Measurements from ENCODE around the gene ZNF101.
"Not testable (repeated sequence)": the region's sequence is repeated elsewhere in the genome, so short reads cannot be mapped to it uniquely, and the experiment has no call there.

Gene ZNF101

DNA sequence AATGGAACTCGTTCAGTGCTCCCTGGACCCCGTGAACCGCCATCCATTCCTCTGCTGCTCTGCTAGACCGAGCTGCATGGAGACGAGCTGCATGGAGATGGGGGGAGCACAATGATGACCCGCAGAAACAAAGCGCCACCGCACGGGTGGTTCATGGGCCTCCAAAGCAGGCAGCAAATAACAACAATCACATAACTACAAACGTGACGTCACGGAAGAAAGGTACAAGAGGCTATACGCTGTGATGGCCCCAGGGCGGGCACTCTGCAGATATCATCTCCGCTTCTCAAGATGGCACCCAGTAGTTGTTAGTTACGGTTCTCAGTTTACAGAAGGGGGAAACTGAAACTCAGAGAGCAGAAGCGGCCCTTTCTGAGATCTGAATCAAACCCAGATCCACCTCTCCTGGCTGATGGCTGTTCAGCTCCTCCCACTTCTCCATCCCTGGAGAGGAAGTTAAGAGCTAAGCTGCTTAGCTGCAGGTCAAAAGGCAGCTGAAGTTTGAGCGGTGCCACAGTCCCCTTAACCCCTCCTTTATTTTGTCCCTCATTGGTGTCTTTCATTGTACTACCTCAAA is 6.9 kb upstream of the ZNF101 start:
- peak; percentile 70 for DNase-seq

DNA sequence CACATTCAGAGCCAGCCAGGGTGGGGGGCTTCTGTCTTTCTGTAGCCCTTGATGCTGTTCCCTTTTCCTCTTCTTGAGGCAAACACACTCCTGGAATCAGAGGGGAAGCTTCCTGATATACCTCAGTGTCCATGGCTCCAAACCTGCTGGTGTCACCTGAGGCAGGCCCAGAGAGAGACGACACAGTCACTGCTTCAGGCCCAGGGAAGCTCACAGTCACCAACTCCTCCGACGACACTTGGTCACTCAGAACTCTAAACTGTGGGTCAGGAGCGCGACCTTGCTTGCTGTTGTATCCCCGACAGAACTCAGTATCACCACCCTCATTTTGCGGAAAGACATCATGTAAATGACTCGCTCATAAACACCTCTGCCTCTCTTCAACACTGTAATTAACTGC is 6.3 kb upstream of the ZNF101 start:
- no peak for DNase-seq

DNA sequence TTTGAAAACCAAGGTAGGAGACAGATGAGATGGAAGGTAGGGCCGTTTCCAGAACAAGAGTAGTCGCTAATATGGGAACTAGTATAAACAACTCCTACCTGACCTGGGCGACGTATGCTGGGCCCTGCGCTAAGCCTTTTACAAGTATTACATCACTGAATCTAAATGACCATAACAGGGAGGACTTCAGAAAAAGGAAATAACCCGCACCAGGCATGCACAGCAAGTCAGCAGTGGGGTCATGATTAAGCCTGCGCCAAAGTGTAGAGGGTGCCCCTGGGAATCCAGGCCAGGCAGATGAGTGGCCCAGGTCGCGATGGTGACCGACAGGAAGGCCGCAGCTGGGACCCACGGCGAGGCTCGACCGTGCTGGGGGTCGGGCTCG is 5.8 kb upstream of the ZNF101 start:
- no peak for DNase-seq

DNA sequence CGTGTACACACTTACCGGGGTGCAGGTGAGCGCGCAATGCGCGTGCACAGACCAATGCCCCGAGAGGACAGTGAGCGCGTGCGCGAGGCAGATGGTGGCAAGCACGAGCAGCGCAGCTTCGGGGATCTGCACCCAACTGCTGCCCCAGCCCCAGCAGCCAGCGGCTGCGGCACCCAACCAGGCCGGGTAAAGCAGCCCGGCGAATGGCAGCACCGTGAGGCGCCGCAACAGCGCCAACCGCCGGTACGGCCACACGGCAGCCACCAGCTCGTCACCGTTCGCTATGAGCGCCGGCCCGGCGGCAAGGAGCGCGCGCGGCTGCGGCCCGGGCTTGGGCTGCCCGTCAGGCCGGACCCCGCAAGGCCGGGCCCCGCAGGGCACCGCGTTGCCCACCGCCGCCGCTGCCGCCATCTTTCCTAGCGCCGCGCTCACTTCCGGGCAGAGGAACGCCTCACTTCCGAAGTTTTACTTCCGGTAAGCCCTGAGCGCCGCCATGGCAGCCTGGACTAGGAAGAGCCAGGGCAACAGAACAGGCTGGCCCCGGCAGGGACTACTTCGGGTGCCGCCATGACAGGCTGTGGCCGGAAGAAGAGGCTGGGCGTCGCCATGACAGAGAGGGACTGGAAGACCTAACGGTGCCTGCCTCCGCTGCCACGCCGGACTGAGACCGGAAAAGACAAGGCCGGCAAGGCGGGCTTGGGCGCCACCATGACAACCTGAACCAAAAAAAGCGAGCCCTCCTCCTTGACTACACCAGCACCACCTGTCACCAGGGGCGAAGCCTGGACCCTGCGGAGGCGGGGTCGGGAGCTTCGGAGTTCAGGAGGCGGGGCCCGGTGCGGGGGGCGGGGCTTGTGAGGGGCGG is 5.2 kb upstream of the ZNF101 start, which contains the start of gene ATP13A1:
Gene ATP13A1 (minus strand): TSS at position 421 of the 865 bp plus-strand sequence. CDS start 10 bp downstream, at position 411.
- peak; percentile 97 for DNase-seq

DNA sequence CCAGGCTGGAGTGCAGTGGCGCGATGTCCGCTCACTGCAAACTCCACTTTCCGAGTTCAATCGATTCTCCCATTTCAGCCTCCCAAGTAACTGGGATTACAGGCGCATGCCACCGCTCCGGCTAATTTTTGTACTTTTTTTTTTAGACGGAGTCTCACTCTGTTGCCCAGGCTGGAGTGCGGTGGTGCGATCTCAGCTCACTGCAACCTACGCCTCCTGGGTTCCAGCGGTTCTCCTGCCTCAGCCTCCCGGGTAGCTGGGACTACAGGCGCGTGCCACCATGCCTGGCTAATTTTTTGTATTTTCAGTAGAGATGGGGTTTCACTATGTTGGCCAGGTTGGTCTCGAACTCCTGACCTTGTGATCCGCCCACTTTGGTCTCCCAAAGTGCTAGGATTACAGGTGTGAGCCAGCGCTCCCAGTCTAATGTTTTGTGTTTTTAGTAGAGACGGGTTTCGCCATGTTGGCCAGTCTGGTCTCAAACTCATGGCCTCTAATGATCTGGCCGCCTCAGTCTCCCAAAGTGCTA is 3.2 kb upstream of the ZNF101 start:
- DNase-seq: not testable (repeated sequence)

DNA sequence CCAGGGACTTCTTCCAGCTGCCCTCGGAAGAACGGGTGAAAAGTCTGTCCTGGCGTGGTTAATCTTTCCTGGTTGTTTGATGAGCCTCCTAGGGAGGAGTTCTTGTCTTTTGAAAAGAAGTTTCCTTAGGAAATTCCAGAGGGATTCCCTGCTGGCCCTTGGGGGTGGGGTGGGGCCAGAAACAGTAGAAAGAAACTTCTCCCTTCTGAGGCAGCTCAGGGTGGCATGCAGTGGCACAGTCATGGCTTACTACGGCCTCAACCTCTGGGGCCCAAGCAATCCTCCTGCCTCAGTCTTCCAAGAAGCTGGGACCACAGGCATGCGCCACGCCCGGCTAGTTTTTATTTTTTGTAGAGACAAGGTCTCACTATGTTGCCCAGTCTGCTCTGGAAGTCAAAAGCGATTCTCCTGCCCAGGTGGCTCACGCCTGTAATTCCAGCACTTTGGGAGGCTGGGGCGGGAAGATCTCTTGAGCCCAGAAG is 1.5 kb downstream of the ZNF101 start:
- DNase-seq: no peak

DNA sequence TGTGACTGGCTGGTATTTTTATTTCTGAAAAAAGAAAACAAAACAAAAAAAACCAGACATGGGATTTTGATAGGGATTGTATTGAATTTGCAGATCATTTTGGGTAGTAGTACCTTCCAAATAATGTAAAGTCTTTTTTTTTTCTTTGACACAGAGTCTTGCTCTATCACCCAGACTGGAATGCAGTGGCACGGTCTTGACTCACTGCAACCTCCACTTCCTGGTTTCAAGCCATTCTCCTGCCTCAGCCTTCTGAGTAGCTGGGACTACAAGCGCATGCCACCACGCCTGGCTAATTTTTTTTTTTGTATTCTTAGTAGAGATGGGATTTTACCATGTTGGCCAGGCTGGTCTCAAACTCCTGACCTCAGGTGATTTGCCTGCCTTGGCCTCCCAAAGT is 4.2 kb downstream of the ZNF101 start:
- DNase-seq: no peak

DNA sequence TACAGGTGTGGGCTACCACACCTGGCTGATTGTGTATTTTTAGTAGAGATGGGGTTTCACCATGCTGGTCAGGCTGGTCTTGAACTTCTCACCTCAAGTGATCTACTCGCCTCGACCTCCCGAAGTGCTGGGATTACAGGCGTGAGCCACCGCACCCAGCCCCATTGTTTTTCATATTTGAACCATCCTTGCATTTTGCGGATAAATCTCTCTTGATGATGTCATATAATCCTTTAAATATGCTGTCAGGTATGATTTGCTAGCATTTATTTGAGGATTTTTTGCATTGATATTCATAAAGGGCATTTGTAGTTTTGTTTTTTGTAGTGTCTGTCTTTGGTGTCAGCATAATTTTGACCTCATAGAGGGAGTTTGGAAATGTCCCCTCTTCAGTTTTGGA is 5.7 kb downstream of the ZNF101 start:
- no peak for DNase-seq

DNA sequence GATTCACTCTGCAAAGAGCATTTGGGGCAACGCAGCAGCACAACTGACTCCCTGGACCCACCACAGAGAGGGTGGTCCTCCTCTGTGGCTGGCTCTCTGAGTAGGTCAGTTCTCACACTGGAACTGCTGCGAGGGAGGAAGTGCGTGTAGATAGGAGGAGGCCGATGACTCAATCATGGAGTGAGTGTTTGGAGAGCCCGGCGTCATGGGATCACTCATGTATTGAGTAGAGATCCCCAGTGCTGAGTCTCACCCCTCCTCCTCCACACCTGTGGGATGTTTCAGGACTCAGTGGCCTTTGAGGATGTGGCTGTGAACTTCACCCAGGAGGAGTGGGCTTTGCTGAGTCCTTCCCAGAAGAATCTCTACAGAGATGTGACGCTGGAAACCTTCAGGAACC is 8.9 kb downstream of the ZNF101 start:
- no peak for DNase-seq

DNA sequence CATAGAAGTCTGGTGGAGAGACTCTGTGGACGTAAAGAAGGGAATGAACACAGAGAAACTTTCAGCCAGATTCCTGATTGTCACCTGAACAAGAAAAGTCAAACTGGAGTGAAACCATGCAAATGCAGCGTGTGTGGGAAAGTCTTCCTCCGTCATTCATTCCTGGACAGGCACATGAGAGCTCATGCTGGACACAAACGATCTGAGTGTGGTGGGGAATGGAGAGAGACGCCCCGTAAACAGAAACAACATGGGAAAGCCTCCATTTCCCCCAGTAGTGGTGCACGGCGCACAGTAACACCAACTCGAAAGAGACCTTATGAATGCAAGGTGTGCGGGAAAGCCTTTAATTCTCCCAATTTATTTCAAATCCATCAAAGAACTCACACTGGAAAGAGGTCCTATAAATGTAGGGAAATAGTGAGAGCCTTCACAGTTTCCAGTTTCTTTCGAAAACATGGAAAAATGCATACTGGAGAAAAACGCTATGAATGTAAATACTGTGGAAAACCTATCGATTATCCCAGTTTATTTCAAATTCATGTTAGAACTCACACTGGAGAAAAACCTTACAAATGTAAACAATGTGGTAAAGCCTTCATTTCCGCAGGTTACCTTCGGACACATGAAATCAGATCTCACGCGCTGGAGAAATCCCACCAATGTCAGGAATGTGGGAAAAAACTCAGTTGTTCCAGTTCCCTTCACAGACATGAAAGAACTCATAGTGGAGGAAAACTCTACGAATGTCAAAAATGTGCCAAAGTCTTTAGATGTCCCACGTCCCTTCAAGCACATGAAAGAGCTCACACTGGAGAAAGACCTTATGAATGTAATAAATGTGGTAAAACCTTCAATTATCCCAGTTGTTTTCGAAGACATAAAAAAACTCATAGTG is 10.8 kb downstream of the ZNF101 start:
- no peak for DNase-seq

DNA sequence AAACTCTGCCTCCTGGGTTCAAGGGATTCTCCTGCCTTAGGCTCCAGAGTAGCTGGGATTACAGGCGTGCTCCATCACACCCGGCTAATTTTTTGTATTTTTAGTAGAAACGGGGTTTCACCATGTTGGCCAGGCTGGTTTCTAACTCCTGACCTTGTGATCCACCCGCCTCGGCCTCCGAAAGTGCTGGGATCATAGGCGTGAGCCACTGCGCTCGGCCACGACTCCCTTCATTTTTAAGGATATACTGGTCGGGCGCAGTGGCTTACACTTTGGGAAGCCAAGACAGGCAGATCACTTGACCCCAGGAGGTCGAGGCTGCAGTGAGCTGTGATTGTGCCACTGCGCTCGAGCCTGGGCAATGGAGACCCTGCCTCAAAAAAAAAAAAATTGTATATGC is 17.5 kb downstream of the ZNF101 start:
- not testable (repeated sequence) for DNase-seq

DNA sequence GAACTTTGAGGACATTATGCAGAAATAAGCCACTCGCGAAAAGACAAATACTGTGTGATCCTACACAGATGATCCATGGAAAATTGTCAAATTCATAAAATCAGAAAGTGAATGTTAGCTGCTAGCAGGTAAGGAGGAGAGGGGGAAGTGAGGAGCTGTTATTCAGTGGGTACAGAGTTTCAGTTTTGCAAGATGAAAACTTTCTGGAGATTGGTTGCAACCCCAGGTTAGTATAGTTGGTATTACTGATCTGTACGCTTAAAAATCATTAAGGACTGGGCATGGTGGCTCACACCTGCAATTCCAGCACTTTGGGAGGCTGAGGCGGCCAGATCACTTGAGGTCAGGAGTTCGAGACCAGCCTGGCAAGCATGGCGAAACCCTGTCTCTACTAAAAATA is 17.9 kb downstream of the ZNF101 start:
- DNase-seq: no peak

DNA sequence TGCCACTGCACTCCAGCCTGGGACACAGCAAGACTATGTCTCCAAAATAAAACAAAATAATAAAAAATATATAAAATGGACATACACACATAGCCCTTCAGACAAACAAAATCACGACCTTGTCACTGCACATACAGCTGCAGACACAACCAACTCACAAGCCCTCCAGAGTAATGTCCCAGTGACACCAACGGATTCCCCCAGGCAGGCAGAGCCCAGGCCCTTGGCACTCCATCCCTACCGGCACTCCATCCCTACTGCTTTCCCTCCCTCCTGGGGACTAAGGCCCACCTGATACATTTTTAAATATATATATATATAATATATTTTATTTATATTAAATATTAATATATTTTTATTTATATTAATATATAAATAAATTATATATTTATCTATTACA is 18.5 kb downstream of the ZNF101 start:
- no peak for DNase-seq

DNA sequence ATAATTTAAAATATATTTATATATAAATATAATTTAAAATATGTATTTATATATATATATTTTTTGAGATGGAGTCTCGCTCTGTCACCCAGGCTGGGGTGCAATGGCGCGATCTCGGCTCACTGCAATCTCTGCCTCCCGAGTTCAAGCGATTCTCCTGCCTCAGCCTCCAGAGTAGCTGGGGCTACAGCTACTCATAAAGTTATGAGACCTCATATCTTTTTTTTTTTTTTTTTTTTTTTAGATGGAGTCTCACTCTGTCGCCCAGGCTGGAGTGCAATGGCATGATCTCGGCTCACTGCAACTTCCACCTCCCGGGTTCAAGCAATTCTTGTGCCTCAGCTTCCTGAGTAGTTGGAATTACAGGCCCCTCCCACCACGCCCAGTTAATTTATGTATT is 20.4 kb downstream of the ZNF101 start:
- DNase-seq: not testable (repeated sequence)

DNA sequence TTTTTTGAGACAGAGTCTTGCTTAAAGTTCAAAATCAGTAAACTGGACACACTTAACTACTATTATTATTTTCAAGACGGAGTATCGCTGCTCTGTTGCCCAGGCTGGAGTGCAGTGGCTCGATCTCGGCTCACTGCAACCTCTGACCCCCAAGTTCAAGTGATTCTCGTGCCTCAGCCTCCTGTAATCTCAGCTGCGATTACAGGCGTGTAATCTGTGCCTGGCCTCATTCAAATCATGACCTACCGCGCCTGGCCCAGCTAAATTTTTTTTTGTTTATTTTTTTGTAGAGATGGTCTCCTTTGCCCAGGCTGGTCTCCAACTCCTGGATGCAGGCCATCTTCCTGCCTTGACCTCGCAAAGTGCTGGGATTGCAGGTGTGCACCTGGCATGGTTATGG is 23.0 kb downstream of the ZNF101 start:
- no peak for DNase-seq

DNA sequence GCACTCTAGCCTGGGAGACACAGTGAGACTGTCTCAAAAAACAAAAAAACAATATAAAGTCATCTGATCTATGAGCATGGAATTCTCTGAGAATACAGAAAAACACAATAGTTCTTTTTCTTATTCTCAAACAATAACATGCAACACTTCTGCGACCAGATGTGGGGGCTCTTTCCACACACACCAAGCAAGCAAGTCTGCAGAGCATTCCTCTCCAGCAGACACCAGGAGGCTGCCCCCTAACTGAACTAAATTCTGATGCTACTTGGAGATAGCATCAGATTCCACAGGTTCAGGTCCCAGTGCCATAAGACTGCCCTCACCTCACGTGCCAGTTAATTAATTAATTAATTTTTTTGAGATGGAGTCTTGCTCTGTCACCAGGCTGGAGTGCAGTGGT is 27.7 kb downstream of the ZNF101 start:
- no peak for DNase-seq

DNA sequence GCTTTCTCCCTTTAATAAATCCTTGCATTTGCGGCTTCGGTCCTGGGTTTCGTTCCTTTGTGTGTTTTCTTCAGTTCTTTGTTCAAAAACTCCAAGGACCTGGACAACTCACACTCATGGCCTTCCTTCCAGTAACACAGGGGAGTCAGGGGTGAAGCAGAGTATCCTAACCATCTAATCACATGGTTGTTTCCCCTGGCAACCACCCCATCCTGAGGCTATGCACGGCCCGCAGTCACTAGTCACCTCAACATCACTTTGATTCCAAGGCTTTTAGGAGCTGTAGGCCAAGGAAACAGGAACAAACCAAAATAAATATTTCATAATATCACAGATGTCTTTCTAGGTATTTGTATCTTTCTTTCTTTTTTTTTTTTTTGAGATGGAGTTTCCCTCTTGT is 28.9 kb downstream of the ZNF101 start:
- DNase-seq: no peak

DNA sequence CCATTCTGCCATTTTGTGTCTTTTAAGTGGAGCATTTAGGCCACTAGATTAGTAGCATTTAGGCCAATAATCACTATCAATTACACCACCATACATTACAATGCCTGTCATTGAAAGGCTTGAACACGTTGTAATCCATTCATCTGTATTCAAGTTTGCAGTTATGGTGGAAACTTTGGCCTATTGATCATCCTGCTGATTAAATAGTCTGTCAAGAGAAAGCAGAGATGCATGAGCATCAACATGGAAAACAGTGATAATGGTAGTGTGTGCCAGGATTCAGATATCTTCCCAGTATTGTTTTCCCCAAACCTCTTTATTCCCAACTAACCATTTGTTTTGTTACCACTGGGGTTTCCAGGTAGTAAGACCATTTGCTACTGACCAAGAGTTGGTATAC is 31.9 kb downstream of the ZNF101 start:
- DNase-seq: not testable (repeated sequence)

DNA sequence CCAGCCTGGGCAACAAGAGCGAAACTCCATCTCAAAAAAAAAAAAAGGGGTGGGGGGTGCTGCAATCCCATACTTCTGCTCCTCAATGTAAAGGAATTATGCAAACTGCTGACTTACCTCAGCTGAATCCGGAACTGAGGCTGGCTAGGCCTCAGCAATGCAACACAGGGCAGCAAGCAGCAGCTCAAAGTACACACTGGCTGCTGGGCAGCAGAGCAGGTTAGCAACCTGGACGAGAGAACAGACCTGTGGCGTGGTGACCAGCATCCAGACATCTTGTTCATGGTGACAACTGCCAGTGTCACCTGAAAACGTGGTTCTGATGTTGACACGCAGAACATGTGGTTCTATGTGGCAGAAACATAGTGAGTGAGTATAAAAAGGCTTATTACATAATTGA is 36.2 kb downstream of the ZNF101 start:
- no peak for DNase-seq

DNA sequence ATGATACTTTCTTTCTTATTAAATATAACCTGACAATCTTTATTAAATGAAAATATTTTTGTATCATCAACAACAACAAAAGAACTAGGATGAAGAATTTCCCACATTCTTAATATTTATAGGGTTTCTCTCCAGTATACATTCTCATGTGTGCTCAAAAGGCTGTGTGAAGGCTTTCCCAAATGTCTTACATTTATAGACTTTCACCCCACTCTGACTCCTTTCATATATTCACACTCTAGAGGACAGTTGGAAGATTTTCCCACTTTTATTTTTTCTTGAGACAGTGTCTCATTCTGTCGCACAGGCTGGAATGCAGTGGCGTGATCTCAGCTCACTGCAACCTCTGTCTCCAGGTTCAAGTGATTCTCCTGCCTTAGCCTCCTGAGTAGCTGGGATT is 41.9 kb downstream of the ZNF101 start:
- no peak for DNase-seq

DNA sequence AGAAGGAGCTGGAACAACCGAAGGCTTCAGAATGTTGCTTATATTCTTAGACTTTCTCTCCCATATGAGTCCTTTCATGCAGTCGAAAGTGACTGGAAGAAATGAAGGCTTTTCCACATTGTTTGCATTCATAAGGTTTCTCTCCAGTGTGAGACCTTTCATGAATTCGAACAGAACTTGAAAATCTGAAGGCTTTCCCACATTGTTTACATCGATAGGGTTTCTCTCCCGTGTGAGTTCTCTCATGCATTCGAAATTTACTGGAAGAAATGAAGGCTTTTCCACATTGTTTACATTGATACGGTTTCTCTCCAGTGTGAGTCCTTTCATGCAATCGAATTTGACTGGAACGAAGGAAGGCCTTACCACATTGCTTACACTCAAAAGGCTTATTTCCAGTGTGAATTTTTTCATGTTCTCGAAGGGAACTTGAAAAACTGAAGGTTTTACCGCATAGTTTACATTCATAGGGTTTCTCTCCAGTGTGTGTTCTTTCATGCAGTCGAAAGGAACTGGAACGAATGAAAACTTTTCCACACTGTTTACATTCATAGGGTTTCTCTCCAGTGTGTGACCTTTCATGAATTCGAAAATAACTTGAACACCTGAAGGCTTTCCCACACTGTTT is 42.8 kb downstream of the ZNF101 start:
- DNase-seq: no peak

DNA sequence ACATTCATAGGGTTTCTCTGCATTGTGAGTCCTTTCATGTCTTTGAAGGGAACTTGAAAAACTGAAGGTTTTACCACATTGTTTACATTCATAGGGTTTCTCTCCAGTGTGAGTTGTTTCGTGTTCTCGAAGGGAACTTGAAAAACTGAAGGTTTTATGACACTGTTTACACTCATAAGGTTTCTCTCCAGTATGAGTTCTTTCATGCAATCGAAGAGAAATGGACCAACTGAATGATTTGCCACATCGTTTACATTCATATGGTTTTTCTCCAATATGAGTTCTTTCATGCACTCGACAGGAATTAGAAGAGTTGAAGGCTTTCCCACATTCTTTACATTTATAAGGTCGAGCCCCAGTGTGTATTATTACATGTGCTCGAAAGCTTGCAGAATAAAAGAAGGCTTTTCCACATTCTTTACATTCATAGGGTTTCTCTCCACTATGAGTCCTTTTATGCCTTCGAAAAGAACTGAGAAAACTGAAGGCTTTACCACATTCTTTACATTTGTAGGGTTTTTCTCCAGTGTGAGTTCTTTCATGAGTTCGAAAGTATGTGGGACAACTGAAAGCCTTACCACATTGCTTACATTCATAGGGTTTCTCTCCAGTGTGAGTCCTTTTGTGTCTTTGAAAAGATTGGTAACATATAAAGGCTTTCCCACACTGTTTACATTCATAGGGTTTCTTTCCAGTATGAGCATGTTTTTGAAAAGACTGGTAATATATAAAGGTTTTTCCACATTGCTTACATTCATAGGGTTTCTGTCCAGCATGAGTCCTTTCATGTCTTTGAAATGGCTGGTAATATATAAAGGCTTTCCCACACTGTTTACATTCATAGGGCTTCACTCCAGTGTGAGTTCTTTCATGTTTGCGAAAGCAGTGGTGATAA is 43.5 kb downstream of the ZNF101 start:
- no peak for DNase-seq
